GM21717 (cell line): ENCODE data around the gene EFCAB5.
"Not testable (repeated sequence)": the region's sequence is repeated elsewhere in the genome, so short reads cannot be mapped to it uniquely, and the experiment has no call there.

Source experiments
- ATAC-seq: cut with Tn5 transposase; IDR thresholded peaks from one replicate; pipeline ENCODE4 v1.9.1; 2021; ENCODE audit warnings: mild to moderate bottlenecking, moderate library complexity; ENCODE audit not compliant: unreplicated experiment

EFCAB5 gene

DNA sequence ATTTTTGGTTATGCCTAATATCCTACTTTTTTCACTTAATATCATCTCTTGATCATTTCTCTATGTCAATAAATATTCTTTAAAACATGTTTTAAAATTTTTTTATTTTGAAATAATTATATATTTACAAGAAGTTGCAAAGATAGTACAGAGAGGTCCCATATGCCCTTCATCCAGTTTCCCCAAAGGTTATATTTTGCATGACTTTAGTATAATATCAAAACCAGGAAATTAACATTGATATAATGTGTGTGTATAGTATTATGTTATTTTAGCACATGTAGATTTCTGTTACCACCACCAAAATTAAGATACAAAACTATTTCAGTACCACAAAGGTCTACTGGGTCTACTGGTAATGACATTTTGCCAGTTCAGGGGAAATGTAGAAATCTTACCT, 60.7 kb downstream of the EFCAB5 start:
- no peak for ATAC-seq

GRCh38 chr17:30005709-30006320, 64.4 kb downstream of the EFCAB5 start:
- no peak for ATAC-seq

DNA sequence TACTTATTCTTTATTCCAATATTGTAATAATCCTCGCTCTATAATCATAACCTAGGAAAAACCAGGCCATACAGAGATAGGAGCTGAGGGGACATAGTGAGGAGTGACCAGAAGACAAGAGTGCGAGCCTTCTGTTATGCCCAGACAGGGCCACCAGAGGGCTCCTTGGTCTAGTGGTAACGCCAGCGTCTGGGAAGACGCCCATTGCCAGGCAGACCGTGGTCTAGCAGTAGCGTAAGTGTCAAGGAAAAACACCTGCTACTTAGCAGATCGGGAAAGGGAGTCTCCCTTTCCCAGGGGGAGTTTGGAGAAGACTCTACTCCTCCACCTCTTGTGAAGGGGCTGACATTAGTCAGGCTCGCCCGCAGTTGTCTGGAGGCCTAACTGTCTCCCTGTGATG, 70.5 kb downstream of the EFCAB5 start:
- not testable (repeated sequence) for ATAC-seq

DNA sequence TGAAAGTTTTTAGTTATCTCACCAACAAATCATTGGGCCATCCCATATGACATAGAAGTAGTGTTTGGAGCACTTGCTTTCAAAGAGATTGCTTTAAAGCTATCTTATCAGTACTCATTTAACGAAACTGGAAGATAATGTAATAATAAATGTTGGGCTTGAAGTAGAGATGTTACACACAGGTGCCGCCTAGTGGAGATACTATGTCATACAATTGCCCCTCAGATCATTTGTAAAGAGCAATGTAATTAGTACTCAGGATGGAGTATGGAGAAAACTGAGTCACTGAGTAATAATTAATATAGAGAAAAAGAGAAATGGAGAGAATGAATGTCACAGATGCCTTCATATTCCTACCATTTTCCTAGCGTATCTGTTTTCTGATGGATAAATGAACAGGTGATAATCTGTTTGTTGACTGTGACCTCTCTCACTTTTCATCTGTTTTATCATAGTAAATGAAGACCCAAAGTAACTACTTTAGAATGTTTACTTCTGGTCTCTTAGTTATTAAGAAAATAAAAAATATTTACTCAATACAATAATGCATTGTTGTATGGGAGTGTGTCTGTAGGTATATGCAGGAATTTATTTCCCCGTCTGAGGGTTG, 80.4 kb downstream of the EFCAB5 start:
- ATAC-seq, result no peak

GRCh38 chr17:30025325-30025724, 83.9 kb downstream of the EFCAB5 start:
- not testable (repeated sequence) for ATAC-seq

GRCh38 chr17:30027676-30028075, 86.2 kb downstream of the EFCAB5 start:
- ATAC-seq, result no peak

- no peak for ATAC-seq
Observed at GRCh38 chr17:30031214-30031869, 89.9 kb downstream of the EFCAB5 start.

DNA sequence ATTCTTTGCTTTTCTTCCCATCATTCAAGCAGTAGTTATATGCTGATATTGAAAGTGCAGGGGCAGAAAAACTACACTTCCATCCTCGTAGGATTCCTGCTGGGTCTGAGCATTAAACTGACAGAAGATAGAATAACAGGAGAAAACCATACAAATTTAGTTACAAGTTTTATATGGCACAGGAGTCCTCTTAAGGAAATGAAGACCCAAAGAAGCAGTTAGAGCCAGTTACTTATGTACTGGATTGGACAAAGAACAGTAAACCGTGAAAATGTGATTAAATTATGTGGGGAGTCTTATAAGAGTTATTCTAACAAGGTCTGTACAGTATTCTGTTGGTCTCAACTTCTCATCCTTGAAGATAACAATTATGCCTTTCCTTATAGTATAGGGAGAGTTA, 93.9 kb downstream of the EFCAB5 start:
- ATAC-seq, result no peak

GRCh38 chr17:30040719-30041518, 99.5 kb downstream of the EFCAB5 start:
- ATAC-seq, result not testable (repeated sequence)

GRCh38 chr17:30041551-30041950, 100.1 kb downstream of the EFCAB5 start:
- ATAC-seq, result no peak

GRCh38 chr17:30062372-30062771, 120.9 kb downstream of the EFCAB5 start:
- ATAC-seq, result no peak

GRCh38 chr17:30064738-30065137, 123.3 kb downstream of the EFCAB5 start:
- no peak for ATAC-seq

GRCh38 chr17:30068465-30068864, 127.0 kb downstream of the EFCAB5 start:
- no peak for ATAC-seq

- ATAC-seq, result no peak
Observed at GRCh38 chr17:30074254-30074653, 132.8 kb downstream of the EFCAB5 start.

- ATAC-seq, result no peak
Observed at GRCh38 chr17:30074730-30075129, 133.3 kb downstream of the EFCAB5 start.

GRCh38 chr17:30082773-30083172, 141.3 kb downstream of the EFCAB5 start:
- ATAC-seq, result no peak

DNA sequence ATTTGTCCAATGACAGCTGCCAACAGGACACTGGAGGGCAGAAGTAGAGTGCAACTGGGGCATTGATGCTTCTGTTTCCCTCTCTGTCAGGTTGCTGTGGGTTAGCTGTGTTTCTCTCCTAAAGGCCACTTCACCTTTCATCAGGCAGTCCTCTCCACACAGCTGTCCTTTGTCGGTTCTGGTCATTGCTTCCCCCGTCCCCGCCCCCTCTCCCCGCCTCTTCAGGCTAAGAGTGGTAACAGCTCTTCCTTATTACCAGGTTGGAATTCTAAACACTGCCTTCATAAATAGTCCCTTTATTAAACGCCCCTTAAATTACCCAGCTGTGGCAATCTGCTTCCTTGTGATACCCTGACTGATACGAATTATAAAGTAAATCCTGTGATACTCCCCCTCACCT, 143.4 kb downstream of the EFCAB5 start:
- ATAC-seq, result no peak

- ATAC-seq, result no peak
Observed at GRCh38 chr17:30086896-30087295, 145.5 kb downstream of the EFCAB5 start.

- not testable (repeated sequence) for ATAC-seq
Observed at GRCh38 chr17:30087431-30087830, 146.0 kb downstream of the EFCAB5 start.

DNA sequence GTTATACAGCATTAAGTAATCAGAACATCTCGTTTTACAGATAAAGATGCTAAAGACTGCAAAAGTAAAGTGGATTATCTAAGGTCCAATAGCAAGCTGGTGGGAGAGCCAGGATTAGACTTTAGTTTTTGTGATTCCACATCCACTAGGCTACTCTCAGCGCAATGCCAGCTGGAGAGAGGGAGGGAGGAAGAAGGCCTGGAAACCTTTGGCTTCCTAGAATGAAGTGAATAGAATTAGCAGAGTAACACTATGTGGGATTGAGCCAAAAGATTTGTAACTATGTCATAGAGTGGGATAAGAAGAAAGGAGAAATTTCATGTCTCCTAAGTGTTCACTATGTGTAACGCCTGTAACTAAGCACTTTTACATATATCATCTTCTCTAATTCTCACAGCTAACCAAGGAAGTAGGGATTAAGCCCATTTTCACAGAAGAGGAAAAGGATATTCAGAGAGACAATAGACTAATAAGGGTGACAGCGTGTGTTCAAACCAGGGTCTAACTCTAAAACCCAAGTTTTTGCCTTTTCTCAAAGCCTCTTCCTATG, 149.8 kb downstream of the EFCAB5 start:
- ATAC-seq, result no peak

DNA sequence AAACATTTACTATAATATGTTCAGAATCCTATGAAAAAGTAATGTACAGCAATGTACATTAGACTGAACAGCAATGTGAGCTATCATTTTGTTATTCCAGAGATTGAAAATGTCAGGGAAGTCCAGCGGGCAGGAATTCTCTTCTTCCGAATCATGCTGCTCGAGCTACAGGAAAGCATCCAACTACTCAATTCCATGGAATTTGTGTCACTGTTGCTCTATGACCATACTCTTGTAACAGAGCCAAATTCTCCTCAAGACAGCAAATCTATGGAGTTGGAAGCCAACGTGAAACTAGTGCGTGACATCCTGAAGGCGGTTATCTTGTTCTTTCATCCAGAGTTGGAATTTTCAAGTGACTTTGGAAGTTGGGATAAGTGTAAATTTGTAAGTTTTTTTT, 150.3 kb downstream of the EFCAB5 start:
- ATAC-seq, result no peak
